Stimulated activated naive CD8-positive, alpha-beta T cell treated with anti-CD3 and anti-CD28 coated beads, Interleukin-15, amount 100 ng/mL, for 72 hours (primary cell): Measurements from ENCODE around the gene NSUN3.
"Not testable (repeated sequence)": the region's sequence is repeated elsewhere in the genome, so short reads cannot be mapped to it uniquely, and the experiment has no call there.

Experiments
- ATAC-seq: fragments of 150-1000 bp; cut with Tn5 transposase; 2 replicates; pipeline ENCODE4 v1.10.0; 2021; ENCODE audit warnings: mild to moderate bottlenecking, moderate library complexity
- DNase-seq, 2 donors: peaks; one replicate each; pipeline ENCODE4 v3.0.0; 2021 to 2022
- H3K27ac Mint-ChIP-seq, 2 donors: one replicate each; pipeline ENCODE4 v1.8.0; 2022; ENCODE audit warnings: mild to moderate bottlenecking in 2 of 2, mixed read lengths in 2 of 2, moderate library complexity in 2 of 2
- H3K27me3 Mint-ChIP-seq: one replicate; pipeline ENCODE4 v1.8.0; 2022; ENCODE audit warnings: mixed read lengths
- H3K4me1 Mint-ChIP-seq: one replicate; pipeline ENCODE4 v1.8.0; 2022; ENCODE audit warnings: mild to moderate bottlenecking, mixed read lengths
- H3K4me3 Mint-ChIP-seq, 2 donors: one replicate each; pipeline ENCODE4 v1.8.0; 2022; ENCODE audit warnings: mild to moderate bottlenecking in 2 of 2, mixed read lengths in 2 of 2, moderate library complexity in 1 of 2
- H3K9me3 Mint-ChIP-seq, 2 donors: one replicate each; pipeline ENCODE4 v1.8.0; 2022; ENCODE audit warnings: mixed read lengths in 2 of 2

NSUN3 gene

DNA sequence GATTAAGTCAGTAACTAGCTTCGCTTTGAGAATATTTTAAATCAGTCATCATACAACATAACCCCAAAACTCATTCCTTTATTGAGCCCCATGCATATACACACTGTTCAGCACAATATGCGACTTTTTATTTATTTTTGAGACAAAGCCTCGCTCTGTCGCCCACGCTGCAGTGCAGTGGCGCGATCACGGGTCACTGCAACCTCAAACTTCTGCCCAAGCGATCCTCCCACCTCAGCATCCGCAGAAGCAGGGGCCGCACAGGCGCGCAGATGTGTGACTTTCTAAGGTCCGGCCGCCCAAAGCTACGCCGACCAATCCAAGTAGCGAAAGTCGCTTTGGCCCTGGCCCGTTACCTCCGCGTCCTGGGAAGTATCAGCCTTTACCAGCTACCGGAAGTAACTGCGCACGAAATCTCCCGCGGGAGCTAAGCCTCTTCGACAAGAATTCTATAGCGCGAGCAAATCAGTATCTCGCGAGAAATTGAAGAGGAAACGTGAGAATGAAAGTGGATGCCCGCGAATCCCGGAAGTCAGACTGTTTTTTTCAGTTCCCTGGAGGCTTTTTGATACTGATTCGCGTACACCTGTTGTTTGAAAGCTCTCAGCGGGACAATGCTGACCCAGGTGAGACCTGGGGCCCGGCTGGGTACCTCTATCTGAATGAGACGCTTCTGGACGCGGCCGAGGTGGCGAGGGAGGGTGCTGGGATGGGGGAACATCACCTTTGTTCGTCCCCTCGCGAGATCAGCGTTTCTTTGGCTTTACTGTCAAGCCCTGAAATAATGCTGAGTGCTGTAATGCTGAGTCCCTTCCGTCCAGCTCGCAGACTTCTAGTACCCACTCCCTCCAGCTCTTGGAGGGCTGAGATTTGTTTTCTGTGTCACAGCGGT, at the start of gene NSUN3, which contains the start of gene DHFR2:
Gene NSUN3, plus strand, starts transcription at position 549 of the 892 bp plus-strand sequence. Its CDS starts 66 bp downstream, at position 615.
Gene DHFR2, minus strand, starts transcription at position 404 of the 892 bp plus-strand sequence. CDS start 1,405 bp downstream, outside the sequence.
- Mint-ChIP-seq H3K4me3 (peak within 1 kb of the TSS; percentile 88 to 95), H3K4me1 (peaks cover 45% of the 10 kb centered on the region), H3K9me3 (peaks cover 0 to 6% of the 10 kb centered on the region in 2 donors), H3K27ac (peak within 1 kb of the TSS; percentile 99 to 100), H3K27me3 (no peaks in the 10 kb centered on the region)
- DNase-seq: peak; percentile 82 to 86
- peak; percentile 91 for ATAC-seq

DNA sequence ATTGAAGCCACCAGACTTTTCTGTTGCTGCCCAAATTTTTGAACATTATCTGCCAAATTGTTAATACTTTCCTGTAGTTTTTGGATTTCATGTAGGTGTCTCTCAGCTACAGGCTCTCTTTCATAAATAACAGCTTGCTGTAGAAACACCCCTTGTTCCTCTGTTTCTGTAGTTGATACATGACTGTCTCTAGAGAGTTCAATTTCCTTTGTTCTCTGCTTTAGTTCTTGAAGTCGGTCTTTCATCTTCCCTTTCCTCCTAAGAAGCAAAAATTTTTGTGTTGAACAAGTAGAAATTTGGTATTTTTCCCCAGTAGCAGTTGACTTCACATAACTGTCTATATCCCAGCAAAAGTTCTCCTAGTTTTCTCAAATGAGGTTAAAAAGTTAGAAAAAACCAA, 47.8 kb upstream of the NSUN3 start:
- Mint-ChIP-seq H3K4me1 (peaks cover 27% of the 10 kb centered on the region), H3K4me3 (no peak overlapping the region), H3K27ac (no peak overlapping the region), H3K9me3 (no peaks in the 10 kb centered on the region), H3K27me3 (no peaks in the 10 kb centered on the region)
- DNase-seq (no peak), ATAC-seq (no peak)

DNA sequence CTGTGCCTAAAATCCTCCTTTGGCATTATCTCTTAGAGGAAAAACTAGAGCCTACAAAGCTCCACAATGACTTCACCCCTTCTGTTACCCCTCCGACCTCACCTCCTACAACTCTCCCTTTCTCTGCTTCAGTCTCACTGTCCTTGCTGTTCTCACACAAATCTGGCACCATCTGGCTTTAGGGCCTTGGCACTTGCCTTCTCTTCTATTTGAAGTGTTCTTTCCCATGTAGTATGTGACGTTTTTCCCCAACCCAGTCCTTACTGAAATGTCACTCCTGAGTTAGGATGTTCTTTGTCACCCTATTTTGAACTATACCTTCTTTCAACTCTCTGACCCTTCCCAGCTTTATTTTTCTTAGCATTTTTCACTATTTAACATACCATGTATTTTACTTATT, 43.2 kb upstream of the NSUN3 start:
- H3K27ac Mint-ChIP-seq: no peak overlapping the region
- DNase-seq: no peak
- H3K4me3 Mint-ChIP-seq: no peak overlapping the region
- no peaks in the 10 kb centered on the region for H3K9me3 Mint-ChIP-seq
- H3K4me1 Mint-ChIP-seq: peaks cover 6% of the 10 kb centered on the region
- no peak for ATAC-seq
- no peaks in the 10 kb centered on the region for H3K27me3 Mint-ChIP-seq

DNA sequence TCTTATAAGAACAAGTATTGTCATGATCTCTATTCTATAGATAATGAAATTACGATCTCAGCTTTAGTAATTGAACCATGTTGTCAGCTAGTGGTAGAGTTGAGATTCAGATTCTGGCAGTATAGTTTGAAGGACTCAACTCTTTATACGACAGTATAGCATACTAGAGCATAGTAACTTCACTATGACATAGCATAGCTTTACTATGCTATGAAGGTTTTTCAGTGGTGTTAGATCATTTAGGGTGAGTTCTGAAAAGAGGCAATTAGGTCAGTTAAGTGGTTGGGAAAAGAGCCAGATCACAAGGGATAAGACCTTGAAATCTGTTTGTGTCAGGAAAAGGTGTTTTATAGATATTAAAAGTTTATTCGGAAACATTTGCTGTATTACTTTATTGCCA, 42.6 kb upstream of the NSUN3 start:
- H3K4me1 Mint-ChIP-seq: no peaks in the 10 kb centered on the region
- no peak for DNase-seq
- no peaks in the 10 kb centered on the region for H3K9me3 Mint-ChIP-seq
- H3K27me3 Mint-ChIP-seq: no peaks in the 10 kb centered on the region
- H3K4me3 Mint-ChIP-seq: no peak overlapping the region
- H3K27ac Mint-ChIP-seq: no peak overlapping the region
- no peak for ATAC-seq

- DNase-seq: no peak
- H3K9me3 Mint-ChIP-seq: no peaks in the 10 kb centered on the region
- no peaks in the 10 kb centered on the region for H3K27me3 Mint-ChIP-seq
- no peak overlapping the region for H3K27ac Mint-ChIP-seq
- ATAC-seq: no peak
- H3K4me1 Mint-ChIP-seq: no peaks in the 10 kb centered on the region
- H3K4me3 Mint-ChIP-seq: no peak overlapping the region
These were observed 38.5 kb upstream of the NSUN3 start for GRCh38 chr3:94024385-94024784.

DNA sequence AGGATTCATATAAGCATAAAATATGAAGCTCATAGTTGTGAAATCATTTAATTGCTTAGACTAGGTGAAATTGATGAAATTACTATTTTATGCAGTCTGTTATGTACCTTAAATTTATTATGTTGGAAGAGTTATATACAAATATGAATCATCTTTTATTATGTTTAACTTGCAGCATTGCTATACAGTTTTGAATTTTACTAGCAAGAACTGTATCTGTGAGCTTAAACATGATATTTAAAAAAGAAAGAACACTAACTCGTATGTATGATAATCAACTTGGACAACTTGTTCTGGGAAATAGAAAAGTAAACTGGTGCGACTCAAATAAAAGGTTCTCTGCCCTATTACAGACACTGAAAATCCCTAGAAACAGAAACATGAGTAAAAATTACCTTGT, 36.2 kb upstream of the NSUN3 start:
- Mint-ChIP-seq H3K27me3 (no peaks in the 10 kb centered on the region), H3K27ac (no peak overlapping the region), H3K4me3 (no peak overlapping the region), H3K9me3 (no peaks in the 10 kb centered on the region), H3K4me1 (no peaks in the 10 kb centered on the region)
- DNase-seq: no peak
- ATAC-seq: no peak

- Mint-ChIP-seq H3K27ac (no peak within 1 kb of the TSS), H3K4me1 (no peaks in the 10 kb centered on the region), H3K9me3 (no peaks in the 10 kb centered on the region), H3K4me3 (no peak within 1 kb of the TSS), H3K27me3 (no peaks in the 10 kb centered on the region)
- ATAC-seq (no peak), DNase-seq (no peak)
These were observed 34.6 kb upstream of the NSUN3 start, which contains the start of gene STX19 for GRCh38 chr3:94028093-94028837. TSS of gene STX19 (minus strand) at chr3:94028597. CDS start at chr3:94015269, 13,328 bp downstream.

DNA sequence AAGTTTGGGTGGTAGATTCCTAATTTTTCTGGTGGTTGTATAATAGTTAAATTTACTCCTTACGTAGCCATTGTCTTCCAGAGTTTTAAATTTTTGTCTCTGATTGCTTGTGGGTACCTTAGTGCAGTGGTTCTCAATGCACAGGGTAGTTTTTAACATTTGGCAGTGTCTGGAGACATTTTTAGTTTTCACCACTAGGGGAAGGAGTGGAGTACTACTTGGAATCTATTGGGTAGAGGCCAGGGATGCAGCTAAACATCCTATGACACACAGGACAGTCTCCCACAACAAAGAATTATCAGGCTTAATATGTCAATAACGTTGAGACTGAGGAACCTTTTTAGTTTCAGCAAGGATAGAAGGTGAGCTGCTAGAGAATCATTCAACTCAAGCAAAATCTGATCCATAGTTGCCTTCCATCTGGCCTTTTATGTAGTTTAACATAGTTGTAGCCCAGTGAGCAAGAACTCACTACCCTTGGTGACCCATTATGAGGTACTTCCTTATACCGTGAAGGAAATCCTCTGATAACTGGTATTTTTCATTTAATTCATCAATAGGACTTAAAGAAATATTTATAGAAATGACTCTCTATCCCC, 25.9 kb upstream of the NSUN3 start:
- ATAC-seq: no peak
- Mint-ChIP-seq H3K4me3 (no peak overlapping the region), H3K27me3 (no peaks in the 10 kb centered on the region), H3K9me3 (no peaks in the 10 kb centered on the region), H3K4me1 (no peaks in the 10 kb centered on the region), H3K27ac (no peak overlapping the region)
- no peak for DNase-seq

GRCh38 chr3:94043285-94043684, 19.6 kb upstream of the NSUN3 start:
- Mint-ChIP-seq H3K27me3 (no peaks in the 10 kb centered on the region), H3K27ac (peak overlapping the region in 1 of 2 donors; percentile 97), H3K9me3 (peaks cover 0 to 5% of the 10 kb centered on the region in 2 donors), H3K4me3 (no peak overlapping the region), H3K4me1 (no peaks in the 10 kb centered on the region)
- no peak for DNase-seq
- no peak for ATAC-seq

DNA sequence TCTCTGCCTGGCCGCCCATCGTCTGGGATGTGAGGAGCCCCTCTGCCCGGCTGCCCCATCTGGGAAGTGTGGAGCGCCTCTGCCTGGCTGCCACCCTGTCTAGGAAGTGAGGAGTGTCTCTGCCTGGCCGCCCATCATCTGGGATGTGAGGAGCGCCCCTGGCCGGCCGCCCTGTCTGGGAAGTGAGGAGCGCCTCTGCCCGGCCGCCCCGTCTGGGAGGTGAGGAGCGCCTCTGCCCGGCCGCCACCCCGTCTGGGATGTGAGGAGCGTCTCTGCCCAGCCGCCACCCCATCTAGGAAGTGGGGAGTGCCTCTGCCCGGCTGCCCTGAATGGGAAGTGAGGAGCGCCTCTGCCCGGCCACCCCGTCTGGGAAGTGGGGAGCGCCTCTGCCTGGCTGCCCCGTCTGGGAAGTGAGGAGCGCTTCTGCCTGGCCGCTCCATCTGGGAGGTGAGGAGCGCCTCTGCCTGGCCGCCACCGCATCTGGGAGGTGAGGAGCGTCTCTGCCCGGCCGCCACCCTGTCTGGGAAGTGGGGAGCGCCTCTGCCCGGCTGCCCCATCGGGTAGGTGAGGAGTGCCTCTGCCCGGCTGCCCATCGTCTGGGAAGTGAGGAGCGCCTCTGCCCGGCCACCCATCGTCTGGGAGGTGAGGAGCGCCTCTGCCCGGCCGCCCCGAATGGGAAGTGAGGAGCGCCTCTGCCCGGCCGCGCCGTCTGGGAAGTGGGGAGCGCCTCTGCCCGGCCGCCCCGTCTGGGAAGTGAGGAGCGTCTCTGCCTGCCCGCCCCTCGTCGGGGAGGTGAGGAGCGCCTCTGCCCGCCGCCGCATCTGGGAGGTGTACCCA, 18.5 kb upstream of the NSUN3 start:
- not testable (repeated sequence) for H3K27me3 Mint-ChIP-seq, H3K4me3 Mint-ChIP-seq, H3K9me3 Mint-ChIP-seq, H3K4me1 Mint-ChIP-seq, DNase-seq, ATAC-seq
- H3K27ac Mint-ChIP-seq: peak overlapping the region in 1 of 2 donors; percentile 97

DNA sequence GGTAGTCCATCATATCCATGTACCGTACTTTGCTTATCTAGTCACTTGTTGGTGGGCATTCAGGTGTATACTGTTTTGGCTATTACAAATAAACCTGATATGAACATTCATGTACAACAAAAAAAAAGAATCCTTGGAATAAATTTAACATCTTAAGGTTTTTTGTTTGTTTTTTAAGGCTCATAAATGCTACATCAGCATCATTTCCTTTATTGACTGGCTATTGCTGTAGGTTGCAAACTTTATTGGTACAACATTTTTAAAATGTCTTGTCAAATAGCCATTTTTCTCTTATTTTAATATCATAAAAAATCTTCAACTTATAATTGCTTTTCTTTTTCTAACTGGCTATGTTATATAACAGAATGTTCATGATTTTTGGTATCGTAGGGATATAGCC, 16.3 kb upstream of the NSUN3 start:
- Mint-ChIP-seq H3K27me3 (no peaks in the 10 kb centered on the region), H3K4me3 (no peak overlapping the region), H3K27ac (no peak overlapping the region), H3K4me1 (no peaks in the 10 kb centered on the region), H3K9me3 (peaks cover 0 to 5% of the 10 kb centered on the region in 2 donors)
- no peak for DNase-seq
- no peak for ATAC-seq

DNA sequence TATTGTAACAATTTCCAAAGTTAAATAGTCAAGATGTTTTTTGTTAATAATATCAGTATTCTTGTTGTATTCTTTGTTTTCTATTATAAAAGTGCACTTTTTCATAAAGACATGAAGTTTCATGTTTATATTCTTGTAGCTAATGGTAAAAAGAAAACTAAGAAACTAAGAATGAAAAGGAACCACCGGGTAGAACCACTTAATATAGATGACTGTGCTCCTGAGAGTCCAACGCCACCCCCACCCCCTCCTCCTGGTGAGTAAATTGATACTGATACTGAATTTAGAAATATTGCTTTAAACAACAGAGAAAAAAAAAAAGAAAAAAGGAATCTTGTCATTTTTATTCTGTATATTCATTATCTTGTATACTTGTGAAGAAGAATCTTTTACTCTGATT, 13.6 kb upstream of the NSUN3 start:
- DNase-seq (no peak), ATAC-seq (no peak)
- Mint-ChIP-seq H3K4me3 (no peak overlapping the region), H3K9me3 (no peaks in the 10 kb centered on the region), H3K4me1 (no peaks in the 10 kb centered on the region), H3K27me3 (no peaks in the 10 kb centered on the region), H3K27ac (no peak overlapping the region)

DNA sequence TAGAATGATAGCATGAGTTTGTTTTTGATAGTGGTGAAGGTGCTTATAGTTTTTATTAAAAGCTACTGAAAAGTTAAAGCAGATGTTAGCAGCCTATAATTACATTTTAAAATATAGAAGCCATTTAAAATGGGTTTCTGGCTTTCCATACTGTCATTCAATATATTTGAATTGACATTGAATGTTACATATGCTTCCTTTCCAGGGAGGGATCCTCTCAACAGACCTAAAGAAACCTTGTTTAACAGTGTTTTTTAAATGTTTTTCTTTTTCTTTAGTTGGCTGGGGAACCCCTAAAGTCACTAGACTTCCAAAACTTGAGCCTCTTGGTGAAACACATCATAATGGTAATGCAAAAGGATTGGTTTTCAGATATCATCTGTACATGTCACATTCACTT, 12.3 kb upstream of the NSUN3 start:
- Mint-ChIP-seq H3K27ac (no peak overlapping the region), H3K4me1 (no peaks in the 10 kb centered on the region), H3K27me3 (no peaks in the 10 kb centered on the region), H3K4me3 (no peak overlapping the region), H3K9me3 (no peaks in the 10 kb centered on the region)
- no peak for ATAC-seq
- DNase-seq: no peak

- ATAC-seq (no peak), DNase-seq (no peak)
- H3K27me3 Mint-ChIP-seq: no peaks in the 10 kb centered on the region
- no peak overlapping the region for H3K4me3 Mint-ChIP-seq
- peaks cover 30% of the 10 kb centered on the region for H3K4me1 Mint-ChIP-seq
- no peak overlapping the region for H3K27ac Mint-ChIP-seq
- H3K9me3 Mint-ChIP-seq: no peaks in the 10 kb centered on the region
These were observed 1.6 kb upstream of the NSUN3 start for GRCh38 chr3:94061297-94061696.
